Activated naive CD4-positive, alpha-beta T cell treated with anti-CD3 and anti-CD28 coated beads, Interleukin-2, amount 10 ng/mL, durations not matched to agents 7 days and 5 days (primary cell): ENCODE results near the gene ABHD14A.

Experiments used
- CTCF ChIA-PET: fragments of 350-600 bp; sonication (Branson Sonifier 250); formaldehyde crosslinking; loops from one replicate; lab custom pipeline; 2021; ENCODE audit warnings: antibody characterized with exemption; lab: Charles Lee
- DNase-seq: peaks from one replicate; pipeline ENCODE4 v3.0.0-alpha.2; 2020
- H3K27ac Mint-ChIP-seq: one replicate; pipeline ENCODE4 v1.8.0; 2021; ENCODE audit warnings: mild to moderate bottlenecking, moderate library complexity, mixed read lengths
- H3K27me3 Mint-ChIP-seq: one replicate; pipeline ENCODE4 v1.8.0; 2021; ENCODE audit warnings: mild to moderate bottlenecking, mixed read lengths
- H3K36me3 Mint-ChIP-seq: one replicate; pipeline ENCODE4 v1.8.0; 2021; ENCODE audit warnings: mixed read lengths
- H3K4me1 Mint-ChIP-seq: one replicate; pipeline ENCODE4 v1.8.0; 2021; ENCODE audit warnings: mixed read lengths
- H3K4me3 Mint-ChIP-seq: one replicate; pipeline ENCODE4 v1.8.0; 2021; ENCODE audit warnings: mild to moderate bottlenecking, moderate library complexity, mixed read lengths
- H3K9me3 Mint-ChIP-seq: one replicate; pipeline ENCODE4 v1.8.0; 2021; ENCODE audit warnings: mixed read lengths

Gene ABHD14A

GRCh38 chr3:51967384-51968169, 7.3 kb upstream of the ABHD14A start, which contains the start of gene PCBP4:
TSS of gene PCBP4 (minus strand) at chr3:51967454. CDS start at chr3:51961240, 6,214 bp downstream.
- H3K4me1 Mint-ChIP-seq = peaks cover 26% of the 10 kb centered on the region
- H3K36me3 Mint-ChIP-seq = no peaks in the 10 kb centered on the region
- no peaks in the 10 kb centered on the region for H3K9me3 Mint-ChIP-seq
- peak within 1 kb of the TSS; percentile 82 for H3K4me3 Mint-ChIP-seq
- CTCF ChIA-PET = no interaction called here
- H3K27me3 Mint-ChIP-seq = peaks cover 39% of the 10 kb centered on the region
- peak within 1 kb of the TSS; percentile 73 for H3K27ac Mint-ChIP-seq
- DNase-seq = peak; percentile 65

DNA sequence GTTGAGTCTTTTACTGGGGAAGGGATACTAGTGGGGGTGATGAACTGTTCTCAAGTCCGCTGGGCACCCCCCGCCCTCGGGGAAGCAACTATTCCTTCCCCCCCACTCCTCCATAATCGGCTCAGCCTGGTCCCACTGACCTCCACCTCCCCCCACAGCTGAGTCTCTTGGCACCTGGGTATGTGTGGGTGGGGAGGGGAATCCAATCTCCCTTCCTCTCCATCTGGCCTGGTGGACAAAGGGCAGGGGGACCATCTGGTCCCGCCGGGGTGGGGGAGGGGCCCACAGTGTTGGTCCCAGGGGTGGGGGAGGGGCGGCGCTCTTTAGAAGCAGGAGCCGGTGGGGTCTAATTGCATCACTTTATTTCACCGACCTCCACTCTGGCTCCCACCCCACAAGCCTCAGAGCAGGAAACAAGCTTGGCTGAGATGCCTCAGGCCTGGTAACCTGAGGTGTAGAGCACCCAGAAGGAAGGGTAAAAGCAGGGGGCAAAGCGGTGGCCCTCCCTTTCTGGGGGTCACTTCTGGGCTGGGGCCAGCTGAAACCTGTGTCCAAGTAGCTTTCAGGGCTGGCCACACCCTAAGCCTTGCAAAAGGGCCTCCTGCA, 6.6 kb upstream of the ABHD14A start:
- Mint-ChIP-seq H3K4me3 (peak overlapping the region; percentile 80), H3K27ac (no peak overlapping the region), H3K27me3 (peaks cover 32% of the 10 kb centered on the region), H3K36me3 (no peaks in the 10 kb centered on the region), H3K9me3 (no peaks in the 10 kb centered on the region), H3K4me1 (peaks cover 26% of the 10 kb centered on the region)
- CTCF ChIA-PET = interaction anchor here (1.4 kb wide), 1 partner anchor 27 kb away, joined by 4 read pairs; the partner anchor contains the start of gene RRP9
- no peak for DNase-seq

GRCh38 chr3:51968883-51969678, 5.8 kb upstream of the ABHD14A start:
- Mint-ChIP-seq H3K36me3 (peaks cover 2% of the 10 kb centered on the region), H3K9me3 (no peaks in the 10 kb centered on the region), H3K27me3 (peaks cover 27% of the 10 kb centered on the region), H3K4me3 (peak overlapping the region; percentile 42), H3K4me1 (peaks cover 30% of the 10 kb centered on the region), H3K27ac (no peak overlapping the region)
- CTCF ChIA-PET = interaction anchor here (0.7 to 1.4 kb wide), 2 partner anchors 12 to 28 kb away, joined by 3 to 4 read pairs; partner anchors contain the start of gene RRP9
- no peak for DNase-seq

- DNase-seq = no peak
- Mint-ChIP-seq H3K36me3 (peaks cover 2% of the 10 kb centered on the region), H3K27me3 (peaks cover 21% of the 10 kb centered on the region), H3K27ac (no peak overlapping the region), H3K4me1 (peaks cover 38% of the 10 kb centered on the region), H3K9me3 (no peaks in the 10 kb centered on the region), H3K4me3 (no peak overlapping the region)
- CTCF ChIA-PET = interaction anchor here (0.8 to 1.4 kb wide), 3 partner anchors 27 to 31 kb away, joined by 3 to 4 read pairs (median 3); partner anchors contain the start of genes PARP3 and RRP9
These were observed 5.0 kb upstream of the ABHD14A start for GRCh38 chr3:51969841-51970240.

GRCh38 chr3:51970606-51971300, 4.1 kb upstream of the ABHD14A start:
- Mint-ChIP-seq H3K36me3 (peaks cover 2% of the 10 kb centered on the region), H3K27ac (peak overlapping the region; percentile 29), H3K4me1 (peaks cover 38% of the 10 kb centered on the region), H3K27me3 (peaks cover 11% of the 10 kb centered on the region), H3K9me3 (no peaks in the 10 kb centered on the region), H3K4me3 (no peak overlapping the region)
- no peak for DNase-seq
- CTCF ChIA-PET = interaction anchor here (0.8 to 1.4 kb wide), 2 partner anchors 28 to 30 kb away, joined by 3 read pairs; partner anchors contain the start of gene PARP3

GRCh38 chr3:51971350-51971749, 3.5 kb upstream of the ABHD14A start:
- Mint-ChIP-seq H3K4me3 (no peak overlapping the region), H3K27me3 (peaks cover 5% of the 10 kb centered on the region), H3K27ac (no peak overlapping the region), H3K4me1 (peaks cover 39% of the 10 kb centered on the region), H3K36me3 (peaks cover 2% of the 10 kb centered on the region), H3K9me3 (no peaks in the 10 kb centered on the region)
- no peak for DNase-seq
- CTCF ChIA-PET = interaction anchor here (1.0 to 1.4 kb wide), 2 partner anchors 11 to 29 kb away, joined by 3 read pairs; partner anchors contain the start of gene PARP3

DNA sequence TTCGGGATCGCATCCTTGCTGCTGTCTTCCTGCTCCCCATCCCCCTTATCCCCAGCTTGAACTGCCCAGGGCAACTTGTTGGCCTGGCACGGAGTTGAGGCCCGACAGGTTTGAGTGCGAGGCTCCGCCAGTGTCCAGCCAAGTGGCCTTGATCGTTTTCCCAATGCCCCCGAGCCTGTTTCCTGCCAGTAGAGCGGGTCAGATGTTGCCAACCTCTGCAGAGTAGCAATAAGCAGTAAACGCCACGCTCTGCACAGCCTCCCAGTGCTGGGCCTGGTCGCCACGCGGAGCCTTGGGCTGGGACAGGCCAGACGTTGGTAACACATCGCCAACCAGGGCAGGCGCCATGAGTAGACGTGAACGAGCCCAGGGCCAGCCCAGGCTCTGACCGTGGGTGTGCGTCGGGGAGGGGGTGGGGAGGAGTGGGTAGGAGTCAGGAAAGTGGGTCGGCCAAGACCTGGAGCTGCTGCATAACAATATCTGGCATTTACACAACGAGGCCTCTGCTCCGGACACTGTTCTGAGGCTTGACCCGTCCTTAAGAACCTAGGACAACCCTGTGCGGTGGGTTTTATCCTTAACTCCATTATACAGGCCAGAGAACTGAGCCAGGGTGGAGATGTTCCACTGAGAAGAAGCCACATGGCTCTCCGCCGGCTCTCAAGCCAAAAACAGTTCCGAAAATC, 444 bp upstream of the ABHD14A start:
- DNase-seq = peak; percentile 43
- no peaks in the 10 kb centered on the region for H3K9me3 Mint-ChIP-seq
- CTCF ChIA-PET = interaction anchor here (0.6 to 2.8 kb wide), 14 partner anchors 8 to 644 kb away, joined by 3 to 25 read pairs (median 4); partner anchors contain the start of genes ACY1, PARP3, RPL29 and RRP9
- H3K27ac Mint-ChIP-seq = peak overlapping the region; percentile 90
- no peaks in the 10 kb centered on the region for H3K27me3 Mint-ChIP-seq
- H3K4me1 Mint-ChIP-seq = peaks cover 42% of the 10 kb centered on the region
- H3K4me3 Mint-ChIP-seq = peak overlapping the region; percentile 95
- H3K36me3 Mint-ChIP-seq = peaks cover 2% of the 10 kb centered on the region

GRCh38 chr3:51975852-51976549, 1.1 kb downstream of the ABHD14A start:
- Mint-ChIP-seq H3K4me3 (peak overlapping the region; percentile 75), H3K27me3 (no peaks in the 10 kb centered on the region), H3K9me3 (no peaks in the 10 kb centered on the region), H3K27ac (peak overlapping the region; percentile 68), H3K36me3 (peaks cover 4% of the 10 kb centered on the region), H3K4me1 (peaks cover 46% of the 10 kb centered on the region)
- DNase-seq = peak; percentile 52
- CTCF ChIA-PET = no interaction called here

DNA sequence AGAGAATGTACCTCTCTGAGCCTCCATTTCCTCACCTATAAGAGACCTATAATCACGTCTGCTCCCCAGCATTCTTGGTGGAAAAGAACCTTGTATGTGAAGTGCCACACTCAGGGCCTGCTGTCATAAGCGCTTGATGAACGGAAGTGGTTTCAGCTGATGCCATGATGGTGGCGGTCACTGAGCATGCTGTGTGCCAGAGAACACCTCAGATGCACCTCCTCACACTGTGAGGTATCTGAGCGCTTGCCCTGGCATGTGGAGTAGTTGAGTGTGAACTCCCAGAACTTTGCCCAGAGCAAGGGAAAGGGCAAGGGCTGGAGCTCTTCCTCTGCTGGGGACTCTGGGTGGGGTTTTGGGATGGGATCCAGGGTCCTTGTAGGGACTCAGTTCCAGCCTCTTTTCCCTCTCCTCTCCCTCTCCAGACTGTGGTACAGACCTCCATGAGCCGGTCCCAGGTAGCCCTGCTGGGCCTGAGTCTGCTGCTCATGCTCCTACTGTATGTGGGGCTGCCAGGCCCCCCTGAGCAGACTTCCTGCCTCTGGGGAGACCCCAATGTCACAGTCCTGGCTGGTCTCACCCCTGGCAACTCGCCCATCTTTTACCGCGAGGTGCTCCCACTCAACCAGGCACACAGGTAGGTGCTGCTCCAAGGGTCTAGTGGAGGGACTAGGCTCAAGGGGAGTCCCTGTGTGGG, 2.7 kb downstream of the ABHD14A start:
- CTCF ChIA-PET = no interaction called here
- Mint-ChIP-seq H3K9me3 (no peaks in the 10 kb centered on the region), H3K27ac (peak overlapping the region; percentile 83), H3K4me1 (peaks cover 53% of the 10 kb centered on the region), H3K4me3 (no peak overlapping the region), H3K36me3 (peaks cover 7% of the 10 kb centered on the region), H3K27me3 (no peaks in the 10 kb centered on the region)
- DNase-seq = peak; percentile 53

DNA sequence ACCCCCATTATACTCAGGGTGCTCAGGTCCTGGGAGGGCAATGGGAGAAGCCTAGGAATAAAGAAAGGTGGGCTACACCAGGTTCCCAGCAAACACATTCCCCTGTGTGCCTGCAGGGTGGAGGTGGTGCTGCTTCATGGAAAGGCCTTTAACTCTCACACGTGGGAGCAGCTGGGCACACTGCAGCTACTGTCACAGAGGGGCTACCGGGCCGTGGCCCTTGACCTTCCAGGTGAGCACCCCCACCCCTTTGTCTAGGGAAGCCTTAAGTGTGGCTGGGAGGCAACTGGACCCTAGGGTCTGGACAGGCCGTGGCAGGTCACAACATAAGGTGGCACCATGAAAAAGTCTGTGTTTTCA, 3.3 kb downstream of the ABHD14A start:
- H3K4me3 Mint-ChIP-seq = no peak overlapping the region
- CTCF ChIA-PET = no interaction called here
- no peak overlapping the region for H3K27ac Mint-ChIP-seq
- H3K4me1 Mint-ChIP-seq = peaks cover 57% of the 10 kb centered on the region
- no peaks in the 10 kb centered on the region for H3K9me3 Mint-ChIP-seq
- no peak for DNase-seq
- no peaks in the 10 kb centered on the region for H3K27me3 Mint-ChIP-seq
- H3K36me3 Mint-ChIP-seq = peaks cover 7% of the 10 kb centered on the region

DNA sequence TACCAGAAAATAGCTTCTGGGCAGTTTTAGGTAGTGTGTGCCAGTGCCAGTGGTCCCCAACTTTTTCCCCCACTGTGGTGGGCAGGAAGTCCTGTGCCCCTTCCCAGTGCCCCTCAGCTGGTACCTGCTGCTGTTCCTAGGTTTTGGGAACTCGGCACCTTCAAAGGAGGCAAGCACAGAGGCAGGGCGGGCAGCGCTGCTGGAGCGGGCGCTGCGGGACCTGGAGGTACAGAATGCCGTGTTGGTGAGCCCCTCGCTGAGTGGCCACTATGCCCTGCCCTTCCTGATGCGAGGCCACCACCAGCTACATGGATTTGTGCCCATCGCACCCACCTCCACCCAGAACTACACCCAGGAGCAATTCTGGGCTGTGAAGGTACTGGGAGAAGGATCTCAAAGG, 5.4 kb downstream of the ABHD14A start:
- CTCF ChIA-PET = no interaction called here
- Mint-ChIP-seq H3K27ac (no peak overlapping the region), H3K4me3 (no peak overlapping the region), H3K4me1 (peaks cover 55% of the 10 kb centered on the region), H3K27me3 (no peaks in the 10 kb centered on the region), H3K36me3 (peaks cover 5% of the 10 kb centered on the region), H3K9me3 (no peaks in the 10 kb centered on the region)
- DNase-seq = no peak

GRCh38 chr3:51982352-51982837, 7.5 kb downstream of the ABHD14A start:
- DNase-seq = peak; percentile 53
- peaks cover 37% of the 10 kb centered on the region for H3K4me1 Mint-ChIP-seq
- peaks cover 5% of the 10 kb centered on the region for H3K36me3 Mint-ChIP-seq
- no peaks in the 10 kb centered on the region for H3K9me3 Mint-ChIP-seq
- peak overlapping the region; percentile 95 for H3K27ac Mint-ChIP-seq
- H3K27me3 Mint-ChIP-seq = no peaks in the 10 kb centered on the region
- peak overlapping the region; percentile 98 for H3K4me3 Mint-ChIP-seq
- CTCF ChIA-PET = interaction anchor here (0.6 to 2.8 kb wide), 8 partner anchors 8 to 75 kb away, joined by 3 to 25 read pairs (median 6); partner anchors contain the start of genes ABHD14A, ABHD14B, RPL29 and RRP9
